ENCODE results near the gene ZNF610. TPM values are rescaled to one million over a fixed set of nuclear protein-coding genes. Genes with fewer than 3 reads are reported as not detected.

The ZNF610 gene
- total and polyA plus RNA-seq, 2 of the 13 experiments (the other 11 are each of a cell fraction or from before 2014, with no cell fraction given), result 0.32 to 0.69 TPM

GRCh38 chr19:52366414-52366824 lies 30.4 kb downstream of the ZNF610 start (continued):
- TF ChIP-seq GRHL1 (CRISPR knock-in tag; conservative IDR thresholded peaks at IDR 0.05) (no peak), ZNF816 (CRISPR knock-in tag; IDR thresholded peaks at IDR 0.05; ENCODE audit: borderline replicate concordance) (no peak), JUN (CRISPR knock-in tag; IDR thresholded peaks at IDR 0.05) (no peak), SETDB1 (CRISPR knock-in tag; IDR thresholded peaks at IDR 0.05; ENCODE audit: borderline replicate concordance) (no peak)

GRCh38 chr19:52369559-52370340 lies 33.7 kb downstream of the ZNF610 start, which contains the start of gene ZNF880:
Gene ZNF880 (plus strand): TSS chr19:52369923. CDS start chr19:52369966, 43 bp downstream.
- in situ Hi-C loops (cut with HindIII; ENCODE audit: extremely low pct_ligation_motif_present, low pct_unique_long_range_greater_than_20kb) (no loop called here), intact Hi-C loops (cut with micrococcal nuclease; ENCODE audit: unreplicated experiment) (no loop called here)
- ATAC-seq (no peak), DNase-seq (ENCODE audit: low spot score) (no peak), FAIRE-seq (no peak)
- H3K27me3 ChIP-seq (ENCODE audit: control insufficient read depth in 1 of 2, insufficient read depth in 2 of 2, low read length in 2 of 2), result no peaks in the 10 kb centered on the region
- peaks cover 76% of the 10 kb centered on the region for H3K9me3 ChIP-seq (ENCODE audit: low read length)
- H4K20me1 ChIP-seq (ENCODE audit: insufficient read depth, low read length), result no peaks in the 10 kb centered on the region
- H3K27ac ChIP-seq (ENCODE audit: extremely low read length, insufficient read depth, low read length), result no peak within 1 kb of the TSS
- ChIA-PET POLR2A (no interaction called here), CTCF (ENCODE audit: low intra/inter-chr PET ratio, low total read pairs) (no interaction called here)
- no TSS peak for BruUV-seq (replicated peaks)
- H3K4me2 ChIP-seq (ENCODE audit: low read depth, low read length), result no peak within 1 kb of the TSS
- no peaks in the 10 kb centered on the region for H3K36me3 ChIP-seq (replicated peaks in 1 of 2; ENCODE audit: control insufficient read depth in 1 of 2, insufficient read depth in 2 of 2, low read length in 2 of 2)
- H3K9ac ChIP-seq (ENCODE audit: insufficient read depth, low read depth, low read length), result no peak within 1 kb of the TSS
- H3K79me2 ChIP-seq (ENCODE audit: insufficient read depth, low read length), result no peaks in the 10 kb centered on the region
- WGBS (ENCODE audit: low lambda C conversion rate), result 68% methylated on average over 52 of the region's 52 CpGs
- H3K4me1 ChIP-seq (ENCODE audit: insufficient read depth, low read length), result no peaks in the 10 kb centered on the region
- H3K4me3 ChIP-seq (replicated peaks in 1 of 3; ENCODE audit: insufficient read depth in 1 of 3, low read depth in 2 of 3, low read length in 3 of 3), result no peak within 1 kb of the TSS
- no peak within 1 kb of the TSS for H2AFZ ChIP-seq (ENCODE audit: low read length)
- TF ChIP-seq PAXIP1 (CRISPR knock-in tag; conservative IDR thresholded peaks at IDR 0.05) (no peak), SALL1 (CRISPR knock-in tag; IDR thresholded peaks at IDR 0.05) (no peak), ZNF567 (CRISPR knock-in tag; IDR thresholded peaks at IDR 0.05; ENCODE audit: borderline replicate concordance) (no peak), RFX1 (IDR thresholded peaks at IDR 0.05) (no peak), AHR (CRISPR knock-in tag; IDR thresholded peaks at IDR 0.05) (no peak), ZNF230 (CRISPR knock-in tag; IDR thresholded peaks at IDR 0.05) (no peak), HMGXB4 (CRISPR knock-in tag; IDR thresholded peaks at IDR 0.05; ENCODE audit: borderline replicate concordance in 1 of 2, low read depth in 1 of 2) (no peak), MTA3 (CRISPR knock-in tag; IDR thresholded peaks at IDR 0.05) (no peak), BCL3 (CRISPR knock-in tag; IDR thresholded peaks at IDR 0.05) (no peak), PRPF4 (IDR thresholded peaks at IDR 0.05; ENCODE audit: low read depth, low read length, poor library complexity, severe bottlenecking) (no peak)

Measured in HepG2 (cell line).